Measurements from ENCODE around the gene RIIAD1.
A peak's percentile ranks its signal among the peaks of the same experiment; 100 is the strongest.

The RIIAD1 gene

GRCh38 chr1:151720125-151720524 is 1.2 kb upstream of the RIIAD1 start:
- CTCF ChIA-PET = interaction anchor here (0.9 to 1.7 kb wide), 4 partner anchors 15 to 199 kb away, joined by 3 to 6 read pairs (median 4); no protein-coding TSS in a partner anchor
- no peak for TF ChIP-seq CTCF (IDR thresholded peaks at IDR 0.05; ENCODE audit: control extremely low read depth, extremely low read depth, low read depth, missing control alignments)

GRCh38 chr1:151720554-151720953 is 768 bp upstream of the RIIAD1 start:
- no peak for TF ChIP-seq CTCF (IDR thresholded peaks at IDR 0.05; ENCODE audit: control extremely low read depth, extremely low read depth, low read depth, missing control alignments)
- CTCF ChIA-PET = interaction anchor here (0.9 to 1.7 kb wide), 4 partner anchors 15 to 200 kb away, joined by 3 to 6 read pairs (median 4); no protein-coding TSS in a partner anchor
- peak; percentile 73 for DNase-seq (ENCODE audit: extremely low spot score)
- POLR2A ChIA-PET = interaction anchor here (0.7 kb wide), 1 partner anchor 12 kb away, joined by 3 read pairs; no protein-coding TSS in a partner anchor

More at GRCh38 chr1:151720125-151720524, 1.2 kb upstream of the RIIAD1 start:
- no peak for DNase-seq (ENCODE audit: extremely low spot score)
- POLR2A ChIA-PET = interaction anchor here (0.7 kb wide), 1 partner anchor 11 kb away, joined by 3 read pairs; no protein-coding TSS in a partner anchor

GRCh38 chr1:151721788-151722510 is 627 bp downstream of the RIIAD1 start:
- no peak for DNase-seq (ENCODE audit: extremely low spot score)
- TF ChIP-seq CTCF (IDR thresholded peaks at IDR 0.05; ENCODE audit: control extremely low read depth, extremely low read depth, low read depth, missing control alignments) = no peak
- CTCF ChIA-PET = interaction anchor here (0.7 to 1.5 kb wide), 2 partner anchors 13 to 127 kb away, joined by 3 to 6 read pairs; no protein-coding TSS in a partner anchor
- POLR2A ChIA-PET = no interaction called here

GRCh38 chr1:151723726-151724370 is 2.5 kb downstream of the RIIAD1 start:
- ChIA-PET CTCF (interaction anchor here (1.3 to 1.9 kb wide), 4 partner anchors 11 to 130 kb away, joined by 3 to 6 read pairs (median 6); no protein-coding TSS in a partner anchor), POLR2A (no interaction called here)
- no peak for DNase-seq (ENCODE audit: extremely low spot score)

GRCh38 chr1:151728151-151729054 is 7.1 kb downstream of the RIIAD1 start:
- ChIA-PET POLR2A (no interaction called here), CTCF (interaction anchor here (1.0 to 1.6 kb wide), 5 partner anchors 9 to 193 kb away, joined by 3 to 6 read pairs (median 3); no protein-coding TSS in a partner anchor)

More at GRCh38 chr1:151723726-151724370, 2.5 kb downstream of the RIIAD1 start:
- TF ChIP-seq CTCF (IDR thresholded peaks at IDR 0.05; ENCODE audit: control extremely low read depth, extremely low read depth, low read depth, missing control alignments) = no peak

More at GRCh38 chr1:151728151-151729054, 7.1 kb downstream of the RIIAD1 start:
- no peak for DNase-seq (ENCODE audit: extremely low spot score)
- TF ChIP-seq CTCF (IDR thresholded peaks at IDR 0.05; ENCODE audit: control extremely low read depth, extremely low read depth, low read depth, missing control alignments) = no peak
